Muscle of leg (tissue), 11 donors: ENCODE measurements around the gene BRD1. TPM values are rescaled to one million over a fixed set of nuclear protein-coding genes. Genes with fewer than 3 reads are reported as not detected.

Experiments
- DNase-seq: peaks from one replicate; pipeline ENCODE4 v3.0.0; 2013
- H3K27ac ChIP-seq: one replicate; pipeline ENCODE4 v1.5.1; 2013; ENCODE audit warnings: mild to moderate bottlenecking, low read length, control low read depth
- H3K27me3 ChIP-seq: one replicate; pipeline ENCODE4 v1.6.1; 2013; ENCODE audit warnings: low read length; ENCODE audit not compliant: control insufficient read depth, insufficient read depth
- H3K36me3 ChIP-seq: one replicate; pipeline ENCODE4 v1.6.1; 2013; ENCODE audit warnings: low read length; ENCODE audit not compliant: control insufficient read depth, insufficient read depth
- H3K4me1 ChIP-seq: one replicate; pipeline ENCODE4 v1.6.1; 2013; ENCODE audit warnings: low read length; ENCODE audit not compliant: control insufficient read depth, insufficient read depth
- H3K4me3 ChIP-seq: one replicate; pipeline ENCODE4 v1.5.1; 2013; ENCODE audit warnings: low read length, control low read depth
- H3K9me3 ChIP-seq: replicated peaks from 2 replicates; pipeline ENCODE4 v1.6.1; 2013; ENCODE audit warnings: low read depth, low read length; ENCODE audit not compliant: control insufficient read depth
- WGBS: methylation state at CpG from one replicate; pipeline ENCODE4 v1.1.5; 2013; ENCODE audit warnings: missing lambda C conversion rate; ENCODE audit not compliant: insufficient coverage; 5-methylcytosine and 5-hydroxymethylcytosine counted together
- polyA plus RNA-seq, 8 donors: library from polyadenylated mRNA; unstranded; fragments of 120-200 nt; gene quantifications; one replicate each; pipeline versions ENCODE4 v1.2.1 to v1.2.3, GENCODE V29; 2013; ENCODE audit warnings: inconsistent platforms in 1 of 8, low replicate concordance in 1 of 8; ENCODE audit not compliant: insufficient read length in 8 of 8, insufficient read depth in 1 of 8
- total RNA-seq: library from RNA; stranded (reverse); fragments of 120-200 nt; gene quantifications from one replicate; pipeline ENCODE4 v1.2.4, GENCODE V29; 2013

The BRD1 gene
- total and polyA plus RNA-seq, 9 donors: 19.4 to 35.3 (median 26.7) TPM

GRCh38 chr22:49751966-49752597 is 75.6 kb downstream of the BRD1 start:
- no peak for DNase-seq
- H3K27me3 ChIP-seq: peaks cover 2% of the 10 kb centered on the region
- no peaks in the 10 kb centered on the region for H3K36me3 ChIP-seq
- 75% methylated on average over 16 of the region's 17 CpGs for WGBS
- no peak overlapping the region for H3K4me3 ChIP-seq
- no peaks in the 10 kb centered on the region for H3K4me1 ChIP-seq
- peaks cover 4% of the 10 kb centered on the region for H3K9me3 ChIP-seq
- no peak overlapping the region for H3K27ac ChIP-seq

DNA sequence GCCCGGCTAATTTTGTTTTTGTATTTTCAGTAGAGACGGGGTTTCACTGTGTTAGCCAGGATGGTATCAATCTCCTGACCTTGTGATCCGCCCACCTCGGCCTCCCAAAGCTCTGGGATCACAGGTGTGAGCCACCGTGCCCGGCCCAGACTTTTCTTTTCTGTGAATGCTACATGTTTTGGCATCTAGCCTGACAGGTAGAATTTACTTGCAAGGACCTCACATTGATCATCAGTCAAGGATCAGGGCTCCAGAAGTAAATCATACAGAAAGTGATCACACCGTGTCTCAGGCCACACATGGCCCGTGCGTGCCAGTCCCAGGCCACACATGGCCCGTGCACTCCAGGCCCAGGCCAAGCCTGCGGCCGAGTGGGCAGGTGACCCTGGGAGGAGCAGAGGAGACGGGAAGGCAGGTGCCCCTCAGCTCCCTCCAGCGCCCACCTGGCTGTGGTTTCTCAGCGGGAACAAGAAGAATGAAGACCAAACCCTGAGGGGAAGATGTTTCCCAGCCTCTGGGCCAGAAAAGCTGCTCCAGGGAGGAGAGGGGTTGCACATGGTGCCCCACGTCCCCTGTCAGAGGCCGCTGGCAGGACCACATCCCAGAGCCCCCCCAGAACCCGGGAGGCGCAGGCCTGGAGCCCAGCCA is 76.2 kb downstream of the BRD1 start:
- H3K36me3 ChIP-seq: no peaks in the 10 kb centered on the region
- DNase-seq: no peak
- no peak overlapping the region for H3K27ac ChIP-seq
- H3K4me3 ChIP-seq: no peak overlapping the region
- WGBS: 84% methylated on average over 16 of the region's 19 CpGs
- H3K27me3 ChIP-seq: peaks cover 2% of the 10 kb centered on the region
- peaks cover 2% of the 10 kb centered on the region for H3K9me3 ChIP-seq
- no peaks in the 10 kb centered on the region for H3K4me1 ChIP-seq

DNA sequence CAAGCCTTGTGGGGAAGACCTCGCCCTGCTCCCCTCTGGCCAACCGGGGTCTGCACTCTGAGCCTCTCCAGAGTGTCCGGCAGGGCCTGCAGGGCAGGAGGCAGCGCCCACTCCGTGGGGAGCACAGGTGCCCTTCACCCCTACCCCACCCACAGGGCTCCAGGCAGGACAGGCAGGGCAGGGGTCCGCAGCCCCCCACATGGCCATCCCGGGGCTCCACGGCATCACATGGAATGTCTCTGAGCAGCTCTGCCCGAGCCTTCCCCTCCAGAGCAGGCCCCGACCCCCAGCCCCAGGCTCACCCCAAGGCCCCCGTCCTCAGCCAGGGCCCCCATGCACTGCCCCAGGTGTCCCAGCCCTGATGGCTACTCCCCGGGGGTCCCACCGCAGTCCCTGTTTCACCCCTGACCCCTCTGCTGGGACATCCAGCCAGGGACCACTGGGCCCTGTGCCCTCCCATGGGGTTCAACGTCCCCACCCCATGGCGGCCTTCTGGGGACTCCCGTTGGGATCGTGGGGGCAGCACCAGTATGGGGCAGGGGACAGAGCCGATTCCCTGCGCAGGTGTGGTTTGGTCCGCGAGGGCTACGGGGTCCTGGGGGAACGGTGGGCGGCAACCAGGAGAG is 77.7 kb downstream of the BRD1 start:
- 85% methylated on average over 17 of the region's 24 CpGs for WGBS
- DNase-seq: no peak
- no peaks in the 10 kb centered on the region for H3K4me1 ChIP-seq
- H3K4me3 ChIP-seq: no peak overlapping the region
- H3K9me3 ChIP-seq: peaks cover 2% of the 10 kb centered on the region
- H3K27ac ChIP-seq: no peak overlapping the region
- no peaks in the 10 kb centered on the region for H3K36me3 ChIP-seq
- peaks cover 2% of the 10 kb centered on the region for H3K27me3 ChIP-seq

DNA sequence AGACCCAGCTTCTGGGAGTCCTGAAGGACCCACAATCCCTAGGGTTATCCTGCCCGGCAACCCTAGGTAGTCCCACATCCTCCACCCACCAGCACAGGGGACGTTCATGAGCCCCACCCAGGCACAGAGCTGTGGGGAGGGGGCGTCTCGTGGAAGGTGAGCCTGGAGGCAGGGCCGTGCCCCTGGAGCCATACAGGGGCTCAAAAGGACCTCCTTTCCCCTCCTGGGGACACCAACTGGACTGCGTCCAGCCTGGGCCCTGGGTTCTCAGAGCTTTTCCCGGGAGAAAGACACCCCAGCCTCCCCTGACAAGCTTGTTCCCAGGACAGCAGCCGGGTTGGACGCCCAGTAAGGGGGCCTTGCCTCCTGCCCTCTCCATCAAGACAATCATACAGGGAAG is 78.4 kb downstream of the BRD1 start:
- no peaks in the 10 kb centered on the region for H3K36me3 ChIP-seq
- 100% methylated on average over 1 of the region's 9 CpGs for WGBS
- H3K27ac ChIP-seq: no peak overlapping the region
- no peak overlapping the region for H3K4me3 ChIP-seq
- no peaks in the 10 kb centered on the region for H3K4me1 ChIP-seq
- H3K27me3 ChIP-seq: peaks cover 2% of the 10 kb centered on the region
- no peak for DNase-seq
- H3K9me3 ChIP-seq: peaks cover 4% of the 10 kb centered on the region

- WGBS: no CpG with 5 or more reads among the region's 5 CpGs
- H3K36me3 ChIP-seq: no peaks in the 10 kb centered on the region
- H3K4me1 ChIP-seq: no peaks in the 10 kb centered on the region
- peaks cover 4% of the 10 kb centered on the region for H3K9me3 ChIP-seq
- DNase-seq: no peak
- H3K27ac ChIP-seq: no peak overlapping the region
- no peak overlapping the region for H3K4me3 ChIP-seq
- H3K27me3 ChIP-seq: peaks cover 2% of the 10 kb centered on the region
Measured at GRCh38 chr22:49748514-49748913, 79.2 kb downstream of the BRD1 start.

DNA sequence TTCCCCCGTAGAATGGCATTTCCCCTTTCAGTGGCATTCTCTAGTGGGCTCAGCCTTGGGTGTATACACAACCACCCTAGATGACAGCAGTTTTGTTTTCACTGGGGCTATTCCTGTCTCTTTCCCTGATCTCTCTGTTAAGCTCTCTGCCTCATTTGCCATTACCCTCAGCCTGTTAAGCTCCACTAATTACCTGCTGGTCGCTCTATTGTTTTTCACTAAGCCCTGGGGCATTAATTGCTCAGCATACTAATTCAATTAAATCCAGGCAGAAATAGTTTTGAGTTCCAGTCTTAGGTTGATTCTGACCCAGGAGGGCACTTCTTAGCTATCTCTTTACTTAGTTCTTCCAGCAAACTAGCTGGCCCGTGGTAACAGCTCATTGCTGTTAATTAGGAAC is 80.0 kb downstream of the BRD1 start:
- 100% methylated on average over 1 of the region's 3 CpGs for WGBS
- H3K27me3 ChIP-seq: peaks cover 2% of the 10 kb centered on the region
- no peak overlapping the region for H3K4me3 ChIP-seq
- peaks cover 4% of the 10 kb centered on the region for H3K9me3 ChIP-seq
- H3K4me1 ChIP-seq: no peaks in the 10 kb centered on the region
- no peaks in the 10 kb centered on the region for H3K36me3 ChIP-seq
- DNase-seq: no peak
- no peak overlapping the region for H3K27ac ChIP-seq

- Histone ChIP-seq H3K27ac (no peak overlapping the region), H3K9me3 (peaks cover 4% of the 10 kb centered on the region), H3K4me1 (no peaks in the 10 kb centered on the region), H3K36me3 (no peaks in the 10 kb centered on the region), H3K4me3 (no peak overlapping the region), H3K27me3 (peaks cover 2% of the 10 kb centered on the region)
- WGBS: no CpG with 5 or more reads among the region's 3 CpGs
- no peak for DNase-seq
Measured at GRCh38 chr22:49747130-49747529, 80.5 kb downstream of the BRD1 start.

DNA sequence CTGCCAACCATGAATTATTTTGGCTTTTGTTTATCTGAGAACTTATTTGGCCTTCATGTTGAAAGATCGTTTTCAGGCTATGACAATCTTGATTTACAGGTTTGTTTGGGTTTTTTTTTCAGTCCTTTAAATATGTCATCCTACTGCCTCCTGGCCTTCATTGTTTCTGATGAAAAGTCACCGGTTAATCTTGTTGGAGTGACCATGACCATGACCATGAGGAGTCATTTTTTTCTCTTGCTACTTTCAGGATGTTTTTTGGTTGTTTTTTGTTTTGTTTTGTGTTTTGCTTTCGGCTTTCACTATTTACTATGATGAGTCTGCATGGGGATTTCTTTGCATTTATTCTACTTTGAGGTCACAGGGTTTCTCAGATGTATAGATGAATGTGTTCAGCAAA is 81.6 kb downstream of the BRD1 start:
- Histone ChIP-seq H3K9me3 (peaks cover 4% of the 10 kb centered on the region), H3K27me3 (peaks cover 2% of the 10 kb centered on the region), H3K4me3 (no peak overlapping the region), H3K27ac (no peak overlapping the region), H3K36me3 (no peaks in the 10 kb centered on the region), H3K4me1 (no peaks in the 10 kb centered on the region)
- no CpG with 5 or more reads among the region's 3 CpGs for WGBS
- DNase-seq: no peak

- Histone ChIP-seq H3K27me3 (peaks cover 2% of the 10 kb centered on the region), H3K4me1 (peaks cover 10% of the 10 kb centered on the region), H3K4me3 (no peak overlapping the region), H3K36me3 (no peaks in the 10 kb centered on the region), H3K27ac (no peak overlapping the region), H3K9me3 (peaks cover 4% of the 10 kb centered on the region)
- DNase-seq: no peak
- 84% methylated on average over 6 of the region's 7 CpGs for WGBS
Measured at GRCh38 chr22:49740242-49740641, 87.4 kb downstream of the BRD1 start.

DNA sequence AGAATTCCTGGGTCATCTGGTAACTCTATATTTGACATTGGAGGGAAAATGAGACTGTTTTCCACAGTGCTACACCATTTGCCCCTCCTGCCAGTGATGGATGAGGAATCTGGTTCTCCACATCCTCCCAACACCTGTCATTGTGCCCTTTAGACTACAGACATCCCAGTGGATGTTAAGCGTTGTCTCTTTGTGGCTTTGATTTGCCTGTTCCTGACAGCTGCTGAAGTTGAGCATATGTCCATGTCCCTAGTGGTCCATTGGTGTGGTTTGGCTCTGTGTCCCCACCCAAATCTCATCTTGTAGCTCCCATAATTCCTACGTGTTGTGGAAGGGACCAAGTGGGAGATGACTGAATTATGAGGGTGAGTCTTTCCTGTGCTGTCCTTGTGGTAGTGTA is 88.5 kb downstream of the BRD1 start:
- Histone ChIP-seq H3K4me1 (peaks cover 10% of the 10 kb centered on the region), H3K9me3 (no peaks in the 10 kb centered on the region), H3K4me3 (no peak overlapping the region), H3K27ac (no peak overlapping the region), H3K36me3 (no peaks in the 10 kb centered on the region), H3K27me3 (peaks cover 2% of the 10 kb centered on the region)
- no peak for DNase-seq
- WGBS: 80% methylated on average over 1 of the region's 2 CpGs
